A549 (cell line): Measurements from ENCODE around the gene UBAC2. TPM values are rescaled to one million over a fixed set of nuclear protein-coding genes. Genes with fewer than 3 reads are reported as not detected.

Experiments
- ATAC-seq, 2 experiments: fragments of 200-7000 bp in 1 of 2; fragments of >200 bp in 1 of 2; cut with Nextera tagmentation in 1 of 2; cut with Tn5 transposase in 1 of 2; 3 replicates each; pipeline versions ENCODE4 v1.8.0 to v1.9.1; 2018 to 2020; ENCODE audit warnings: mild to moderate bottlenecking in 1 of 2, moderate library complexity in 1 of 2
- CTCF ChIA-PET: fragments of 300-600 bp; sonication (Branson Sonifier 250); formaldehyde crosslinking; extraction: SDS; loops from one replicate; lab custom pipeline; 2021; ENCODE audit warnings: antibody characterized with exemption, inconsistent platforms; lab: Yijun Ruan, JAX
- POLR2A ChIA-PET: fragments of 350-600 bp; formaldehyde crosslinking; extraction: SDS; loops from one replicate; lab custom pipeline; 2021; ENCODE audit warnings: antibody characterized with exemption, inconsistent platforms; lab: Yijun Ruan, JAX
- DNase-seq, 2 experiments: peaks; one replicate each; pipeline versions ENCODE4 v3.0.0 to v3.0.0-alpha.2; 2011 to 2016; ENCODE audit warnings: low read depth in 1 of 2, low spot score in 1 of 2
- FAIRE-seq: peaks from 2 replicates; lab custom pipeline; 2011; peaks lifted over from hg19 to GRCh38; lab: Jason Lieb, UNC
- H3K27ac ChIP-seq, 2 experiments: fragments of >200 bp; sonication (Bioruptor Twin); formaldehyde crosslinking; 3 replicates each; pipeline ENCODE4 v1.5.1; 2016 to 2017
- H3K4me1 ChIP-seq: fragments of >200 bp; sonication (Bioruptor Twin); formaldehyde crosslinking; 3 replicates; pipeline ENCODE4 v1.6.1; 2016
- H3K4me2 ChIP-seq: fragments of >200 bp; sonication (Bioruptor Twin); formaldehyde crosslinking; 3 replicates; pipeline ENCODE4 v1.6.1; 2016
- H3K4me3 ChIP-seq: fragments of >200 bp; sonication (Bioruptor Twin); formaldehyde crosslinking; 3 replicates; pipeline ENCODE4 v1.5.1; 2016
- H3K9me3 ChIP-seq: fragments of >200 bp; sonication (Bioruptor Twin); formaldehyde crosslinking; 3 replicates; pipeline ENCODE4 v1.6.1; 2016
- CBX8 ChIP-seq: fragments of 200-600 bp; sonication (generic); IDR thresholded peaks from 2 replicates; pipeline ENCODE4 v1.6.1; 2016
- CHD2 ChIP-seq: fragments of 150-350 bp; IDR thresholded peaks from 2 replicates; pipeline ENCODE4 v1.6.1; 2014; ENCODE audit warnings: low read length; ENCODE audit not compliant: partially characterized antibody
- CHD4 ChIP-seq: fragments of 200-600 bp; sonication (generic); IDR thresholded peaks from 2 replicates; pipeline ENCODE4 v1.6.1; 2016; ENCODE audit warnings: antibody characterized with exemption, mild to moderate bottlenecking, borderline replicate concordance
- EHF ChIP-seq: fragments of 250-450 bp; sonication (Bioruptor Pico); IDR thresholded peaks from 2 replicates; pipeline ENCODE4 v1.5.0; 2020; ENCODE audit warnings: mild to moderate bottlenecking
- EP300 ChIP-seq, 2 experiments: fragments of >200 bp; sonication (Bioruptor Twin); formaldehyde crosslinking; IDR thresholded peaks; 2 replicates in 1 of 2; 3 replicates in 1 of 2; pipeline ENCODE4 v1.6.1; 2016 to 2017
- FOSB ChIP-seq: fragments of 250-450 bp; sonication (Bioruptor Pico); IDR thresholded peaks from 2 replicates; pipeline ENCODE4 v1.5.0; 2020; ENCODE audit warnings: mild to moderate bottlenecking, moderate library complexity
- FOSL2 ChIP-seq, 2 experiments: fragments of 450-650 bp in 1 of 2; fragments of >200 bp in 1 of 2; sonication (Bioruptor Twin) in 1 of 2; formaldehyde crosslinking; IDR thresholded peaks; 2 replicates each; pipeline versions ENCODE4 v1.5.0 to v1.6.1; 2016 to 2020; ENCODE audit warnings: mild to moderate bottlenecking in 1 of 2, moderate library complexity in 1 of 2
- FOXS1 ChIP-seq: fragments of 250-450 bp; sonication (Bioruptor Pico); IDR thresholded peaks from 2 replicates; pipeline ENCODE4 v1.5.0; 2020; ENCODE audit warnings: mild to moderate bottlenecking, moderate library complexity
- GATA3 ChIP-seq: IDR thresholded peaks from 2 replicates; pipeline ENCODE4 v1.6.1; 2012; ENCODE audit warnings: borderline replicate concordance
- HEYL ChIP-seq: fragments of 250-450 bp; sonication (Bioruptor Pico); IDR thresholded peaks from 2 replicates; pipeline ENCODE4 v1.8.0; 2021; ENCODE audit warnings: mild to moderate bottlenecking, moderate library complexity
- HOXA7 ChIP-seq: fragments of 250-450 bp; sonication (Bioruptor Pico); IDR thresholded peaks from 2 replicates; pipeline ENCODE4 v1.5.0; 2020; ENCODE audit warnings: mild to moderate bottlenecking, moderate library complexity
- HOXB13 ChIP-seq: fragments of 250-450 bp; sonication (Bioruptor Pico); IDR thresholded peaks from 2 replicates; pipeline ENCODE4 v1.5.0; 2020; ENCODE audit warnings: low read depth, mild to moderate bottlenecking, moderate library complexity
- HOXB5 ChIP-seq: fragments of 250-450 bp; sonication (Bioruptor Pico); IDR thresholded peaks from 2 replicates; pipeline ENCODE4 v1.5.0; 2020; ENCODE audit warnings: mild to moderate bottlenecking, moderate library complexity
- JUN ChIP-seq, 2 experiments: fragments of >200 bp; sonication (Bioruptor Twin); formaldehyde crosslinking; IDR thresholded peaks; 2 replicates in 1 of 2; 3 replicates in 1 of 2; pipeline ENCODE4 v1.6.1; 2016 to 2017
- JUNB ChIP-seq: fragments of >200 bp; sonication (Bioruptor Twin); formaldehyde crosslinking; IDR thresholded peaks from 2 replicates; pipeline ENCODE4 v1.6.1; 2016
- KDM1A ChIP-seq: fragments of 200-600 bp; sonication (generic); IDR thresholded peaks from 2 replicates; pipeline ENCODE4 v1.6.1; 2016; ENCODE audit warnings: low read depth, mild to moderate bottlenecking
- KDM5A ChIP-seq: fragments of 200-600 bp; sonication (generic); IDR thresholded peaks from 2 replicates; pipeline ENCODE4 v1.6.1; 2016; ENCODE audit warnings: antibody characterized with exemption, mild to moderate bottlenecking
- MAFK ChIP-seq: fragments of 450-650 bp; IDR thresholded peaks from 2 replicates; pipeline ENCODE4 v1.6.1; 2014; ENCODE audit not compliant: partially characterized antibody
- MYC ChIP-seq: IDR thresholded peaks from 2 replicates; pipeline ENCODE4 v1.6.1; 2012; ENCODE audit warnings: mild to moderate bottlenecking, inconsistent platforms, low read length, improper control_type of control experiment, borderline replicate concordance
- NFE2L2 ChIP-seq: fragments of 150-350 bp; conservative IDR thresholded peaks from 2 replicates; pipeline ENCODE4 v1.6.1; 2014; ENCODE audit warnings: low read length
- NPAS2 ChIP-seq: fragments of 250-450 bp; sonication (Bioruptor Pico); IDR thresholded peaks from 2 replicates; pipeline ENCODE4 v1.8.0; 2022; ENCODE audit warnings: mild to moderate bottlenecking, moderate library complexity, borderline replicate concordance
- NR3C1 ChIP-seq: fragments of >200 bp; sonication (Bioruptor Twin); formaldehyde crosslinking; IDR thresholded peaks from 3 replicates; pipeline ENCODE4 v1.6.1; 2017
- RAD21 ChIP-seq, 2 experiments: fragments of >200 bp in 1 of 2; sonication (Bioruptor Twin) in 1 of 2; formaldehyde crosslinking in 1 of 2; IDR thresholded peaks in 1 of 2; conservative IDR thresholded peaks in 1 of 2; 2 replicates in 1 of 2; 3 replicates in 1 of 2; pipeline ENCODE4 v1.6.1; 2012 to 2018; ENCODE audit warnings: inconsistent platforms in 1 of 2
- RARB ChIP-seq: fragments of 250-450 bp; sonication (Bioruptor Pico); IDR thresholded peaks from 2 replicates; pipeline ENCODE4 v1.8.0; 2021; ENCODE audit warnings: mild to moderate bottlenecking, moderate library complexity
- RCOR1 ChIP-seq: fragments of 150-350 bp; IDR thresholded peaks from 2 replicates; pipeline ENCODE4 v1.6.1; 2014; ENCODE audit warnings: antibody characterized with exemption, low read length, low read depth
- SREBF2 ChIP-seq: fragments of 450-650 bp; IDR thresholded peaks from 2 replicates; pipeline ENCODE4 v1.6.1; 2014; ENCODE audit warnings: mild to moderate bottlenecking, moderate library complexity
- TP53 ChIP-seq: fragments of 250-450 bp; sonication (Bioruptor Pico); IDR thresholded peaks from 2 replicates; pipeline ENCODE4 v1.5.0; 2021; ENCODE audit warnings: mild to moderate bottlenecking, moderate library complexity
- ZC3H11A ChIP-seq: fragments of 450-650 bp; IDR thresholded peaks from 2 replicates; pipeline ENCODE4 v1.6.1; 2014; ENCODE audit warnings: antibody characterized with exemption, mild to moderate bottlenecking
- WGBS: methylation state at CpG from one replicate; pipeline ENCODE4 v1.1.6; 2017; ENCODE audit errors: missing lambda C conversion rate; 5-methylcytosine and 5-hydroxymethylcytosine counted together
- polyA plus RNA-seq, 4 experiments: library from polyadenylated mRNA; depleted of rRNA in 3 of 4; stranded (reverse); fragments of >200 nt; fragmentation: RNase III in 1 of 4; extraction: RNeasy Plus Mini Kit Qiagen cat#74134 plus additional on column Dnase treatment in 1 of 4; gene quantifications; 2 replicates in 3 of 4; 3 replicates in 1 of 4; pipeline ENCODE4 v1.2.3, GENCODE V29; 2011 to 2017
- TF ChIP-seq, protein P1 (sequence below): IDR thresholded peaks from 2 replicates; pipeline ENCODE4 v1.6.1; 2012
- TF ChIP-seq, protein P2 (sequence below): fragments of >200 bp; sonication (Bioruptor Twin); formaldehyde crosslinking; IDR thresholded peaks from 3 replicates; pipeline ENCODE4 v1.5.1; 2016
- TF ChIP-seq, protein P3 (sequence below): fragments of >200 bp; sonication (Bioruptor Twin); formaldehyde crosslinking; IDR thresholded peaks from 2 replicates; pipeline ENCODE4 v1.6.1; 2016
- TF ChIP-seq, protein P4 (sequence below): IDR thresholded peaks from 2 replicates; pipeline ENCODE4 v1.6.1; 2012

UBAC2 gene
- polyA plus RNA-seq, 2 of the 4 experiments (the other 2 are of a cell fraction), result 61.6 to 103 TPM

DNA sequence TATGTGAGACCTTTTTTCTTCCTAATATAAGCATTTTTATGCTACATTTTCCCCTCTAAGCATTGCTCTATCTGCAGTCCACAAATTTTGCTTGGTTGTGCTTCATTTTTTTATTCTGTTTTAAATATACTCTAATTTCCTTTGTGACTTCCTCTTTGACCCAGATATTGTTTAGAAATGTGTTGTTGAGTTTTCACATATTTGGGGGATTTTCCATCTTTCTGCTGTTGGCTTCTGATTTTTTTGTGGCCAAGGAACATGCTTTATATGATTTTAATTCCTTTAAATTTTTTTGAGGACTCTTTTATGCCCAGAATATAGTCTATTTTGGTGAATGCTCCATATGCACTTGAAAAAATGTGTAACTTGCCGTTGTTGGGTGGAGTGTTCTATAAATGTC is 22.9 kb downstream of the UBAC2 start:
- ATAC-seq, result no peak
- DNase-seq, result no peak
- TF ChIP-seq HOXB5, result no peak
- no peak for TF ChIP-seq FOSB
- no peak for TF ChIP-seq RAD21 (conservative IDR thresholded peaks at IDR 0.05 in 1 of 2, IDR thresholded peaks at IDR 0.05 in 1 of 2)
- no peak for TF ChIP-seq HEYL
- TF ChIP-seq JUN (IDR thresholded peaks at IDR 0.05), result no peak
- TF ChIP-seq, protein P1, sequence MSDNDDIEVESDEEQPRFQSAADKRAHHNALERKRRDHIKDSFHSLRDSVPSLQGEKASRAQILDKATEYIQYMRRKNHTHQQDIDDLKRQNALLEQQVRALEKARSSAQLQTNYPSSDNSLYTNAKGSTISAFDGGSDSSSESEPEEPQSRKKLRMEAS, result no peak
- no peak for TF ChIP-seq CHD4
- TF ChIP-seq, protein P2, sequence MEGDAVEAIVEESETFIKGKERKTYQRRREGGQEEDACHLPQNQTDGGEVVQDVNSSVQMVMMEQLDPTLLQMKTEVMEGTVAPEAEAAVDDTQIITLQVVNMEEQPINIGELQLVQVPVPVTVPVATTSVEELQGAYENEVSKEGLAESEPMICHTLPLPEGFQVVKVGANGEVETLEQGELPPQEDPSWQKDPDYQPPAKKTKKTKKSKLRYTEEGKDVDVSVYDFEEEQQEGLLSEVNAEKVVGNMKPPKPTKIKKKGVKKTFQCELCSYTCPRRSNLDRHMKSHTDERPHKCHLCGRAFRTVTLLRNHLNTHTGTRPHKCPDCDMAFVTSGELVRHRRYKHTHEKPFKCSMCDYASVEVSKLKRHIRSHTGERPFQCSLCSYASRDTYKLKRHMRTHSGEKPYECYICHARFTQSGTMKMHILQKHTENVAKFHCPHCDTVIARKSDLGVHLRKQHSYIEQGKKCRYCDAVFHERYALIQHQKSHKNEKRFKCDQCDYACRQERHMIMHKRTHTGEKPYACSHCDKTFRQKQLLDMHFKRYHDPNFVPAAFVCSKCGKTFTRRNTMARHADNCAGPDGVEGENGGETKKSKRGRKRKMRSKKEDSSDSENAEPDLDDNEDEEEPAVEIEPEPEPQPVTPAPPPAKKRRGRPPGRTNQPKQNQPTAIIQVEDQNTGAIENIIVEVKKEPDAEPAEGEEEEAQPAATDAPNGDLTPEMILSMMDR, result no peak
- TF ChIP-seq EHF (CRISPR knock-in tag), result no peak
- no peak for TF ChIP-seq CBX8
- no peak for TF ChIP-seq FOSL2 (IDR thresholded peaks at IDR 0.05)
- TF ChIP-seq FOSL2 (CRISPR knock-in tag; IDR thresholded peaks at IDR 0.05), result no peak
- no peak for TF ChIP-seq NPAS2
- TF ChIP-seq, protein P3, sequence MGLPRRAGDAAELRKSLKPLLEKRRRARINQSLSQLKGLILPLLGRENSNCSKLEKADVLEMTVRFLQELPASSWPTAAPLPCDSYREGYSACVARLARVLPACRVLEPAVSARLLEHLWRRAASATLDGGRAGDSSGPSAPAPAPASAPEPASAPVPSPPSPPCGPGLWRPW, result no peak
- no peak for TF ChIP-seq GATA3
- Histone ChIP-seq H3K4me3 (no peak overlapping the region), H3K9me3 (no peaks in the 10 kb centered on the region), H3K27ac (no peak overlapping the region), H3K4me2 (no peak overlapping the region), H3K4me1 (peaks cover 8% of the 10 kb centered on the region; the same call in 1 of the 3 replicates)
- ChIA-PET POLR2A (no interaction called here), CTCF (no interaction called here)
- WGBS, result 94% methylated on average over 1 of the region's 1 CpG
- no peak for FAIRE-seq

DNA sequence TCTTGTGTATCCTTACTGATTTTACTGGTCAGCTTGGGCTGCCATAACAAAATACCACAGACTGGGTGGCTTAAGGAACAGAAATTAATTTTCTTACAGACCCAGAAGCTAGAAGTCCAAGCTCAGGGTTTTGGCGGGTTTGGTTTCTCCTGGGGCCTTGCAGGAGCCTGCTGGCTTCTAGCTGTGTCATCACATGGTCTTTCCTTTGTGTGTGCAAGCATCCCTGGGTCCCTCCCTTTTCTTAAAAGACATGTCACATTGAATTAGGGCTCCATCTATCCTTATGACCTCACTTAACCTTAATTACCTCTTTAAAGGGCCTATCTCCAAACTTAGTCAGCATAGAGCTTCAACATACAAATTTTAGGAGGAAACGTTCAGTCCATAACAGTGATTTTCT is 23.4 kb downstream of the UBAC2 start:
- ATAC-seq, result no peak
- Histone ChIP-seq H3K4me2 (no peak overlapping the region), H3K27ac (no peak overlapping the region), H3K9me3 (no peaks in the 10 kb centered on the region), H3K4me3 (no peak overlapping the region), H3K4me1 (peaks cover 12% of the 10 kb centered on the region; the same call in 1 of the 3 replicates)
- no peak for TF ChIP-seq HEYL
- no peak for TF ChIP-seq MAFK
- no peak for TF ChIP-seq TP53 (CRISPR knock-in tag)
- TF ChIP-seq EP300 (IDR thresholded peaks at IDR 0.05), result no peak
- TF ChIP-seq, protein P1, result no peak
- TF ChIP-seq FOXS1 (CRISPR knock-in tag), result no peak
- no peak for TF ChIP-seq RCOR1
- TF ChIP-seq HOXA7, result no peak
- no peak for TF ChIP-seq JUNB
- no peak for TF ChIP-seq CHD4
- no peak for FAIRE-seq
- 95% methylated on average over 2 of the region's 2 CpGs for WGBS
- POLR2A ChIA-PET, result no interaction called here
- no peak for DNase-seq
- CTCF ChIA-PET, result no interaction called here

DNA sequence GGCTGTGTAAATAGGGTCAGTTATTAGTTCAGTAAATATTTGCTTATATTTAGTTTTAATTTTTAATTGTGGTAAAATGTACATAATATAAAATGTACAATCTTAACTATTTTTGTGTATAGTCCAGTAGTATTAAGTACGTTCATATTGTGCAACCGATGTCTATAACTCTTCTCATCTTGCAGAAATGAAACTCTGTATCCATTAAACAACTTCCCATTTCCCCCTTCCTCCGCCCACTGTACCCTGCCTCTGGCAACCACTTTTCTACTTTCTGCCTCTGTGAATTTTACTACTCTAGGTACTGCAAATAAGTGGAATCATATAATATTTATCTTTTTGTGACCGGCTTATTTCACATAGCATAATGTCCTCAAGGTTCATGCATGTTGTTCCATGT is 24.4 kb downstream of the UBAC2 start:
- Histone ChIP-seq H3K4me2 (no peak overlapping the region), H3K4me3 (no peak overlapping the region)
- DNase-seq (no peak), ATAC-seq (no peak)
- 71% methylated on average over 4 of the region's 4 CpGs for WGBS
- CTCF ChIA-PET, result interaction anchor here (0.8 kb wide), 1 partner anchor 24 kb away, joined by 4 read pairs; no protein-coding TSS in a partner anchor
- TF ChIP-seq RARB, result no peak
- TF ChIP-seq CHD2, result no peak
- no peak for TF ChIP-seq KDM5A
- TF ChIP-seq CBX8, result no peak
- TF ChIP-seq ZC3H11A, result no peak
- no peak for TF ChIP-seq SREBF2
- no peak for TF ChIP-seq HOXB5
- no peak for TF ChIP-seq MYC
- no peak for TF ChIP-seq NFE2L2
- TF ChIP-seq KDM1A, result no peak
- no peak for TF ChIP-seq HOXB13 (CRISPR knock-in tag)
- TF ChIP-seq NR3C1, result no peak
- no peak for TF ChIP-seq RCOR1
- TF ChIP-seq, protein P4, sequence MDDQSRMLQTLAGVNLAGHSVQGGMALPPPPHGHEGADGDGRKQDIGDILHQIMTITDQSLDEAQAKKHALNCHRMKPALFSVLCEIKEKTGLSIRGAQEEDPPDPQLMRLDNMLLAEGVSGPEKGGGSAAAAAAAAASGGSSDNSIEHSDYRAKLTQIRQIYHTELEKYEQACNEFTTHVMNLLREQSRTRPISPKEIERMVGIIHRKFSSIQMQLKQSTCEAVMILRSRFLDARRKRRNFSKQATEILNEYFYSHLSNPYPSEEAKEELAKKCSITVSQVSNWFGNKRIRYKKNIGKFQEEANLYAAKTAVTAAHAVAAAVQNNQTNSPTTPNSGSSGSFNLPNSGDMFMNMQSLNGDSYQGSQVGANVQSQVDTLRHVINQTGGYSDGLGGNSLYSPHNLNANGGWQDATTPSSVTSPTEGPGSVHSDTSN, result no peak
- TF ChIP-seq, all 56 proteins: peak for 0
- FAIRE-seq, result no peak
- POLR2A ChIA-PET, result no interaction called here
- H3K9me3 ChIP-seq, result no peaks in the 10 kb centered on the region
- H3K4me1 ChIP-seq, result peaks cover 11% of the 10 kb centered on the region; the same call in 1 of the 3 replicates
- no peak overlapping the region for H3K27ac ChIP-seq
